COLO668 (cell line): ENCODE measurements around the gene BCL7B.
"Not testable (repeated sequence)": the region's sequence is repeated elsewhere in the genome, so short reads cannot be mapped to it uniquely, and the experiment has no call there.

Experiments used
- DNase-seq: peaks from one replicate; lab custom pipeline; 2025; ENCODE audit not compliant: unreplicated experiment; lab: John Stamatoyannopoulos, UW

The BCL7B gene

DNA sequence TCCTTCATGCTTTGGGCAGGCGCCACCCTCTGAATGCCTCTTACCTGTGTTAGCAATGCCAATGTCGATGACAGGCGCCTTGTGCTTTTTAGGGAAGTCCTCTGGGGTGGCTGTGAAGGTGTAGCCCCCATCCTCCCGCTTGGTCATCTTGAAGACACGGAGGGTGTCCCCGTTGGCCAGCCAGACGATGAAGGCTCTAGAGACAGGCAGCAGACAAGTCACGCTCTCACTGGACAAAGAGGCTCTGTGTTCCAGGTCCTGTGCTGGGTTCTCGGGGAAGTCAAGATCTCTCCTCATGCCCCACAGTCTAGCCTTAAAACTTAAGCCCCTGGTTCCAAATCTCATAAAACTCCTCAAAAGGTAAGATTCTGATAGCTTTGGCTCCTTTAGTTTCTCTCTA lies 15.8 kb upstream of the BCL7B start:
- DNase-seq: no peak

DNA sequence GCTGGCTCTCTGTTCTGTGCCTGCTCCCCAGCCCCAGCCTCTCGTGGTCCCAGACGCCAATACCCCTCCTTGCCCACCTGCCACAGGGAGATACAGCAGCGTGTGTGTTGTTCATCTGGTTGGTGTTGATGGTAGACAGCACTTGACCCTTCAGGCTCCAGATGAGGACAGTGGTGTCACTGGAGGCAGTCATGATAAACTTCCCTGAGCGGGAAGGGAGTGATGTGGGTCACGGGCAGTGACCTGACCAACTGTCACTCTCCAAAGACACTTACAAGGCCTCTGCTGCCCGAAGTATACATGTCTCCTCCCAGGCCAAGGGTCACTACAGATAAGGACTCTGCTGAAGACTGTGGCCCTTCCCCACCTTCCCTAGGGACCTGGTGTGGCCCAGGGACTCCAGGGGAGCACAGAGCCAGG lies 15.3 kb upstream of the BCL7B start:
- no peak for DNase-seq

DNA sequence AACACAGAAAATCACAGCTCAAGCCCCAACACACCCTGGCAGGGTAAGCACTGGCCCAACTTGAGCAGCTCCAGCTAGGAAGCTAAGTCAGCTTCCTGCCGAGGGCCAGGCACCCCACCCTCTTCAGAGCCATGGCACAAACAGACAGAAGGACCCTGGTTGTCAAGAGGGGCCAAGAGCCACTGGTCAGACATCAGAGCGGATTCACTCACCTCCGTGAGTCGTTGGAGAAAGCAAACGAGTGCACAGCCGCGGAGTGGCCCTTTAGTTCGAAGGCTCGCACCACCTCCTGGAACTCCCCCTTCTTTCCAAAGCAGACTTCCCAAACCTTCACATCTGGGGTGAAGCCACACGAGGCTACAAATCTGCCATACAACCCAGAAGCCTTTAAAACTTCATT lies 13.5 kb upstream of the BCL7B start:
- DNase-seq: no peak

DNA sequence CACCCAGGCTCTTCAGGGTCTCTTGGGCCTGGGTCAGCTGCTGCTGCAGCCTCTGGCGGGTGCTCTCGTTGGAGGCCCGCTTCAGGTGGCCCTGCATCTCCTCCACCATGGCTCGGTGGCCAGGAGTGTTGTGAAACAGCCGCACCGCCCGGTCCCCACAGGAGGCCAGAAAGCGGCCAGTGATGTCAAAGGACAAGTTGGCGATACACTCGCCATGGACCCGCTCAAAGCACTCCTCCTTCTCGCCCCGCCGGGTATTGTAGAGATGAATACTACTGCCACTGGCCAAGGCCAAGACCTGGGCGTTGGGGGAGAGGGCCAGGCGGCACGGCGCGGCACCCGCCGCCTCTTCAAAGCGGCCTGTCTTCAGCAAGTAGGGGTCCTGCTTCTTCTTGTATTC lies 13.0 kb upstream of the BCL7B start:
- no peak for DNase-seq

DNA sequence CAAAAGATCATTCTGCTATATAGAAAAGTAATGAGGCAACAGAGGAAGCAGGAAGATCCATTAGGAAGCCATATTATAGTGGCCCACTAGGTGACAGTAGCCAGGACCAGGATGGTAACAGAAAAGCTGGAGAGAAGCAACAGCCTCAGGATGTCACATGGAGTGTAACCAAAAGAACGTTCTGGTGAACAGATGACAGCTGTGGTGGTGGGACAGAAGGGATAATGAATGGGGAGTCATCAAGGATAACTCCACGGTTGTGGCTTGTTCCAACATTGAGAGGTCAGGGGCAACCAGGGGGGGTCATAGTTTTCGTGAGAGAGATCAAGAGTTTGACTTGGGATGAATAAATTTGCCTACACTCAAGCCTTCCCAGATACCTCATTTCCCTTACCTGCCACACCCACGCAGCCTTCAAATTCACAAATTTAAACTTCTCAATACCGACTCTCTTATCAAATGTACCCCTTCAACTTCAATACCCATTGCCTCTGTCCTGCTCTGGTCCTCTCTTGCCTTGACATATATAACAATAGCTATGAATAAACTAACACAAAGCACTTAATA lies 11.6 kb upstream of the BCL7B start:
- DNase-seq: no peak

DNA sequence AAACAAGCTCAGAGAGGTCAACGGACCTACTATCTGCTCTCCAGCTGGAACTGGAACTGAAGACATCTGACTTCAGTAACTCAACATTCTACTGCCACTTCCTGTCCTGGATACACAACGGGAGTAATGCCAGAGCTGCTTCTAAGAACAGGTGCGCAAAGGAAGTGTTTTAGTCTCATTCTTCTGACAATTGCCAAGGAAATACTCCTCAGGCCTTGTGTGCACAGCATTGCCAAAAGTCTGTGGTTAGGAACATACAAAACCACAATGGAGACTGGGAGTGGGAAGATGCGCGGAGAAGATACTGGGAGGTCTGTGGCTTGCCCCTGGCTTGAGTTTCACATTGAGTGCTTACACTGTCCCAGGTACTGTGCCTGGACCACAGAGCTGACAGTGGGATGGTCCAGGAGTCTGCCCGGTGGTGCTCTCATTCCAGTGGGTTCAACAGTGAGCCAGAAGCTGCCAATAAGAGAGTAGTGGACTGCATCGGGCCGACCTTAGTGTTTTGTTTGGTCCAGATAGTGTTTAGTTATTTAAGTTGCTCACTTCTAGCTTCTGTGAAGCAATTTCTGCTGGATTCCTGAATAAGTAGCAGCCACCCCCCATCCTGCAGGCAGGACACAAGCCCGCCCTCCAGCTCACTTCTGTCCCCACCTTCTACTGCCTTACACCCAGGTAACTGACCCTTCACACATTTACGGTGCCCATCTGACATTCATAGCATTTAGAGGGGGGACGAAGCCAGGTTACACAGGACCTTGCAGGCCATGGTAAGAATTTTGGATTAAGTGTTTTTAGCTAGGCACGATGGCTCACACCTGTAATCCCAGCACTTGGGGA lies 10.6 kb upstream of the BCL7B start:
- no peak for DNase-seq

DNA sequence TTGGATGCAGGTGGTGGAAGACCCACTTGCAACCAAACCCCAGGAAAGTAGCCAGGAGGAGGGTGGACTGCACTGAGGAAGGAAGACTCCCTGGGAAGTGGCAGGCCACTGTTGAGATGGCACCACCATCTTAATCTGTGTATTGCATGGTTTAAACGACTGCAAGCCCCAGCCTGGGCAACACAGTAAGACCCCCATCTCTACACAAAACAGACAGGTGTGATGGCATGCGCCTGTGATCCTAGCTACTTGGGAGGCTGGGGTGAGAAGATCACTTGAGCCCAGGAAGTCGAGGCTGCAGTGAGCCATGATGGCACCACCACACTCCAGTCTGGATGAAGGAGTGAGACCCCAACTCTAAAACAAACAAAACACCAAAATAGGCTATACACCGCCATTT lies 9.7 kb upstream of the BCL7B start:
- DNase-seq: no peak

DNA sequence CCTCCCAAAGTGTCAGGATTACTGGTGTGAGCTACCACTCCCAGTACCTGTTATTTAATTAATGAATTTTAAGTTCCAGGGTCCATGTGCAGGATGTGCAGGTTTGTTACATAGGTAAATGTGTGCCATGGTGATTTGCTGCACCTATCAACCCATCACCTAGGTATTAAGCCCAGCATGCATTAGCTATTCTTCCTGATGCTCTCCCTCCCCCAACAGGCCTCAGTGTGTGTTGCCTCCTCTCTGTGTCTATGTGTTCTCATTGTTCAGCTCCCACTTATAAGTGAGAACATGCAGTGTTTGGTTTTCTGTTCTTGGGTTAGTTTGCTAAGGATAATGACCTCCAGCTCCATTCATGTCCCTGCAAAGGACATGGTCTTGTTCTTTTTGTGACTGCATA lies 8.9 kb upstream of the BCL7B start:
- not testable (repeated sequence) for DNase-seq

DNA sequence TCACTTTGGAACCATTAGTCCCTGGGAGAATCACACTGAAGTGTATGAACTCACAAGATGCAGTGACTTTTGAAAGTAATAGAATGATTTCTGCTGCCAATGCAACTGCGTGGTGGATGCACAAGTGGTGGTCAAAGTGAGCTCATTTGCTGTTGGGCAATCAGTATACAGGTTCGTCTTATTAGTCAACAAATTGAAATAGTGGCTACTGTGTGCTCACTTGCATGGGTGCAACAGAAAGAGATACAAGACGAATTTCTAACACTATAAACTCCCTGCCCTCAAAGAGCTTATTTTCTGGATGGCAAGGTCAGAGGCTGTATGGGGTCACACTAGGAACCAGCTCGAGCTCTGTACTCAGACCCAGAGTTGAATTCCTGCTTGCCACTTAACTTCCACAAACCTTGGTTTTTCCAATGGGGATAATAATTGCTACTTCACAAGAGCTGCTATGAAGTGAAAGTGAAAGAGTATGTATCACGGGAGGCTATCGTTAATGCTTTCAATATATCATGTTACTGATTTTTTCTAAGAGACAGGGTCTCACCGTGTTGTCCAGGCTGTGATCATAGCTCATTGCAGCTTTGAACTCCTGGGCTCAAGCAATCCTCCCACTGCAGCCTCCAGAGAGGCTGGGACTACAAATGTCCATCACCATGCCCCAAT lies 8.3 kb upstream of the BCL7B start:
- DNase-seq: no peak

DNA sequence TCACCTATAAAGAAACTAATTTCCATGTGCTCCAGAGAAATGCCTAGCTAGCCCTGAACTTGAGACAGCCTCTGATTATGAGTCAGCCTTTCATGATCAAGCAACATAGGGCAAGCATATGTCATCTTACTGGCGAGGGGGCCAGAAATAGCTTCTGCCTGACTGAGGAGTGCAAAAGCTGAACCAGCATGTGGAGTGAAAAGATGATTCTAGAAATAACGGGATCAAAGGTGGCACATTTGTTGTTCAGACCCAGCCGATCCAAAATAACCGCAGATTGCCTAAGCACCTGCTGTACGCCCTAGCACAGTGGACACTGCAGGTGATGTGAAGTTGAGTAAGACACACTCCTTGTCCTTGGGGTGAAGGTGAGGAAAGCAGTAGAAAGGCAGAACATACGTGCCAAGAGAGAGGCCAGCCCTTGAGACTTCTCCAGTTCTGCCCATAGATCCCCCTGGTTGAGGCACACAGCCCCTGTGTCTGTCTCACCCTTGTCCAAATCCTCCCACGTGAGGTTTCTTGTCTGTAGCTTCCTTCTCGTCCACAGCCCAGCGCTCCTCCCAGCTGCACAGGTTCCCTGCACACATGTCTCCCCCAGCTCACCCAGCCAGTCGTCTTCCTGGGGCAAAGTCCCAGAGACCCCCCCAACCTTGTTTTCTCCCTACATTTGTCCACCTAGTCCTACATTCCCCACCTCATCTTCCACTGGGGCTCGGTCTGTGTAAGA lies 2.8 kb upstream of the BCL7B start:
- DNase-seq: no peak

DNA sequence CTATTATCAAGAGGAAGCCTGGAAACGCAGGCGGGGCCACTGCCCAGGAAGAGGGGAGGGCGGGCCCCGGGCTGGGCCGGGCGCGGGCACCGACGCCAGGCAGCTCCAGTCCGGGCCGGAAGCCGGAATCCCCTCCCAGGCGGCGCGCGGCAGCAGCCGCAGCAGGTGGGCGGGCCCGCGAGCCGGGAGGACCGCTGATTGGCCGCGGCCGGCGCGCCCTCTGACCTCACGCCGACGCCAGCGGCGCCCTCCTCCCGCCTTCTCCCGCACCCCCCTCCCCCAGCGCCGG lies 438 bp downstream of the BCL7B start:
- DNase-seq: peak; percentile 98

DNA sequence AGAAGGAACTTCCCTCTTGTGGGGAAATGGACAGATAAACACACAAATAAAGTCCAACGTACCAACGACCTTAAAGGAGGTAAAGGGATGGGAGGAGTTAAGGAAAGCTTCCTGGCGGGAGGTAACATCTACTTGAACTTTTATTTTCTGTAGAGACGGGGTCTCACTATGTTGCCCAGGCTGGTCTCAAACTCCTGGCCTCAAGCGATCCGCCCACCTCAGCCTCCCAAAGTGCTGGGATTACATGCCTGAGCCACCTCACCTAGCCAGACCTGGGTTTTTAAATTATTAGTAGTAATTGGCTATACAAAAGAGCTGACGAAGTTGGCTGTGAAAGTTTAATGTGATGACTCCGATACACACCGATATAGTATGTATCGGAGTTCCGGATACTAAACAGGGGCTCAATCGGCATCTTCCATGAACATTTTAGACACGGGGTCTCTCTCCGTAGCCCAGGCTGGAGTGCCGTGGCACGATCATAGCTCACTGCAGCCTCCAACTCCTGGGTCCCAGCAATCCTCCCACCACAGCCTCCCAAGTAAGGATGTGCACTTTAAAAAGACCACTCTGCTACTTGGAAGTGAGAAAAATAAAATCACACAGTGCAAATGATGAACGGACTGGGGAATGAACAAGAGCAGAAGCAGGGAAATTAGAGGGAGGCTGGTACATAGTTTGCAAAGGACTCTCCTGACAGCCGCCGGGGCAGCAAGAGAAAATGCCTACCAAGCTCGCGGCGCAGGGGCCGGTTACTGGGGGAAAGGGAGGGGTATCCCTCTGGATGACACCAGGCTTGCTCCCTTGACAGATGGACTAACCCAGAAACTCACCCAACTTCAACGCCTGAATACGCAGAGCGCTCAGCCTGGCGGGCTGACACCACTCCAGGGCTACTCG lies 1.0 kb downstream of the BCL7B start:
- no peak for DNase-seq

DNA sequence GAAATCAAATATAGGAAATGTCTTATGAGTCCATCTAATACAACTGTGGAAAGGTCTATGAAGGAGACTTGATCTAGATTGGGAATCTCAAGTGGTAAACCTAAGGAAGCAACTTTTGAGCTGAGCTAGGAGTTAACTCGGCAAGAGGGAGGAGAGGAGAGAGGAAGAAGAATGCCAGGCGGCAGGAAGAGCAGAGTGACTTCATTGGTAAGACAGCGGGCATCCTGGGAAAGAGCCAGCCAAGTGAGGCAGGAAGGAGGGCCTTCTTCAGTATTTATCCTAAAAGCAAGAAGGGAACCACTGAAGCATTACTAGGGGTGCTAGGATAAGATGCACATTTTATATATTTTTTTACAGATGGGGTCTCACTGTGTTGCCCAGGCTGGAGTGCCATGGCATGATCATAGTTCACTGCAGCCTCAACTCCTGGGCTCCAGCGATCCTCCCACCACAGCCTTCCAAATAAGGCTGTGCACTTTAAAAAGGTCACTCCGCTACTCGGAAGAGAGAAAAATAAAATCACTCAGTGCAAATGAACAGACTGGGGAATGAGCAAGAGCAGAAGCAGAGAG lies 2.0 kb downstream of the BCL7B start:
- DNase-seq: no peak

DNA sequence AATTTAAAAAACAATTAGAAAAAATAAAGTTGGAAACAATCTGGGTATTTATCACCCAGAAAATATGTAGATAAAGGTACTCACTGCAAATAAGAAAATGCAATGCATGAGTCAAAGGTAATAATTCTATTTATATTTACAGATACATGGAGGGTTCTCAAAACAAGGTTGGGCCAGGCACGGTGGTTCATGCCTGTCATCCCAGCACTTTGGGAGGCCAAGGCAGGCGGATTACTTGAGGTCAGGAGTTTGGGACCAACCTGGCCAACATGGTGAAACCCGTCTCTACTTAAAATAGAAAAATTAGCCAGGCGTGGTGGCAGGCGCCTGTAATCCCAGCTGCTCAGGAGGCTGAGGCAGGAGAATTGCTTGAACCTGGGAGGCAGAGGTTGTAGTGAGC lies 7.4 kb downstream of the BCL7B start:
- not testable (repeated sequence) for DNase-seq

DNA sequence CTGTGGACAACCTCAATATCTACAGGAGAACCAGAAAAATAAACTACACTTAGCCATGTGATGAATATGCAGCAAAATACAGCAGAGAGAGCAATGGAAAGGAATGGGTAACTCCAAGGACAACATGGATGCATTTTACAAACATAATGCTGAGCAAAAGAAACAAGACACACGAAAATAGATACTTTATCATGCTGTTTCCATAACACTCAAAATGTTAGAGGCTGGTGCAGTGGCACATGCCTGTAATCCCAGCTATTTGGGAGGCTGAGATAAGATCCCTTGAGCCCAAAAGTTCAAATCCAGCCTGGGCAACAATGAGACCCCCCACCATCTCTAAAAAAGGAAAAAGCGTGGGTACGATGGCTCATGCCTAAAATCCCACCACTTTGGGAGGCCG lies 8.3 kb downstream of the BCL7B start:
- no peak for DNase-seq

DNA sequence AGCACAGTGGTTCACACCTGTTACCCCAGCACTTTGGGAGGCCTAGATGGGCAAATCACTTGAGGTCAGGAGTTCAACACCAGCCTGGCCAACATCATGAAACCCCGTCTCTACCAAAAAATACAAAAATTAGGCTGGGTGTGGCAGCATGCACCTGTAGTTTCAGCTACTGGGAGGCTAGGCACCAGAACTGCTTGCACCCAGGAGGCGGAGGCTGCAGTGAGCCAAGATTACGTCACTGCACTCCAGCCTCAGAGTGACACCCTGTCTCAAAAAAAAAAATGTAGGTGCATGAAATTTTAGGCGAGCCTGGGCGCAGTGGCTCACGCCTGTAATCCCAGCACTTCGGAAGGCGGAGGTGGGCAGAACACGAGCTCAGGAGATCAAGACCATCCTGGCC lies 9.6 kb downstream of the BCL7B start:
- no peak for DNase-seq

DNA sequence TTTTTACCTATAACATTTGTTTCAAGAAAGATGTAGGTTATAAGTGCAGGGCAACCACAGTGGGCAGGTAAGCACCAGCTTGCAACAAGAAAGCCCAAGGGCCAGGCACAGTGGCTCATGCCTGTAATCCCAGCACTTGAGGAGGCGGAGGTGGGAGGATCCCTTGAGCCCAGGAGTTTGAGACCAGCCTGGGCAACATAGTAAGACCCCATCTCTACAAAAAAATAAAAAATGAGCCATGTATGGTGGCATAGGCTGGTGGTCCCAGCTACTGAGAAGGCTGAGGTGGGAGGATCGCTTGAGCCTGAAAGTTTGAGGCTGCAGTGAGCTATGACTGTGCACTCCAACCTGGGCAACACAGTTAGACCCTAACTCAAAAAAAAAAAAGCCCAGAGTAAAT lies 12.8 kb downstream of the BCL7B start:
- no peak for DNase-seq

DNA sequence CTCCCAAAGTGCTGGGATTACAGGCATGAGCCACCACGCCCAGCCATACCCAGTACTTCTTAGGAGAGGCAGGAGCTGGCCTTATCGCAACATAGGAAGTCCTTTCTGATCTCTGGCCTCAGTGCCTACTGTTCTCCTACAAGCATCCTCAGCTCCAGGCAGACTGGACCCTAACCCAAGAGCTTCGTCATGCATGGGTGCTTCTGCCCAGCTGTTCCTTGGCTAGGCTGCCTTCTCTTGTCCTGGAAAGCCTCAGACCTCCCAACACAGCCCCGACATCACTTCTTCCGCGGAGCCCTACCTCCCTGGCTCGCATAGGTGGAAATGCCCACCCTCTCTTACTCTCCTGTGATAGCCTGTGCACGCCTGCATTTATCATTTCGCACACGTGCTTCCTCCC lies 15.8 kb downstream of the BCL7B start:
- DNase-seq: no peak

DNA sequence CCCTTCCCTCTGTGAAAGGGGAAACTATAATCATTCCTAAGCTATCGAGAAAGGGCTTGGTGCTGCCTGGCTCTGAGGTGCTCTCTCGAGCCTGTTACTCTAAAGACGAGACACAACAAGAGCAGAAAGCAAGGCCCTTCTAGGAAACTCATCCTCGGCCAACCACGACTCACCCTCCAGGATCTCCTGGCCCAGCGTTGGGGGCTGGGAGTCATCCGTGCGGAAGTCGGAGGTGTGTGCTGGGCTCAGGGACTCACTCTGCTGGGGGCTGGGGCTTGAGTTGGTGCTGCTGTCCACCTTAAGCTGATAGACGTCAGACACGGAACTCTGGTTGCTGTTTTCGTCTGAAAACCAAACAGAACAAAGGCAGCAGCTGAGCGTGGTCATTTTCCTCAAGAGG lies 17.8 kb downstream of the BCL7B start:
- DNase-seq: no peak

DNA sequence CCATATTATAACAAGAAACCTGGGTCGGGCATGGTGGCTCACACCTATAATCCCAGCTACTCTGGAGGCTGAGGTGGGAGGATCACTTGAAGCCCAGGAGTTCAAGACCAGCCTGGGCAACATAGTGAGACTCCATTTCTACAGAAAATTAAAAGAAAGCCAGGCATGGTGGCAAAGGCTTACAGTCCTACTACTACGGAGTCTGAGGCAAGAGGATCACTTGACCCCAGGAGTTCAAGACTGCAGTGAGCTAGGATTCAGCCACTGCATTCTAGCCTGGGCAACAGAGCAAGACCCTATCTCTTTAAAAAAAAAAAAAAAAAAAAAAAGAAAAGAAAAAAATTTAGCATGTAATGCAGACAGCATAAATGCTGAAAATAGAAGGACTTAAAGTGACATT lies 19.0 kb downstream of the BCL7B start:
- DNase-seq: not testable (repeated sequence)

DNA sequence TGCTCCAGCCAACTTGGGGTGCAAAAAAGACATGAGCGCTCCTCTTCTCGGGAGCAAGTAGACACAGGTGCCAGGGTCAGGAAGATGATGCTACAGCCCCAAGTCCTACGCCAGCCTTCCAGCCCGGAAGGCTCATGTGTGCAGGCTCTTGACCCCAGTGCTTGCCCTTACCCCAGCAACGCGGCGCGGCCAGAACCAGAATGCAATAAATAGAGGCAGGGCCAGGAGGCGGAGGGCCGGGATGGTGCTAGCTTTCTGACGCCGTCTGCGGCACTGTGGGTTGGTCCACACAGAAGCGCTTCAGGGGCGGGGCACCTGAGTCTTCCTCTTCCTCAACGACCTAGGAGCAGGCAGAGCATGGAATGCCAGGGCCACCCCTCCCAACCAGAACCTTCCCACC lies 20.4 kb downstream of the BCL7B start:
- DNase-seq: no peak
